ENCODE data around the gene ZFYVE9. TPM values are rescaled to one million over a fixed set of nuclear protein-coding genes. Genes with fewer than 3 reads are reported as not detected.
A peak's percentile ranks its signal among the peaks of the same experiment; 100 is the strongest.

Gene ZFYVE9
- total and polyA plus RNA-seq, 9 of the 15 experiments (the other 6 are each of a cell fraction or from before 2014, with no cell fraction given) = 0.52 to 14.4 (median 8.9) TPM

DNA sequence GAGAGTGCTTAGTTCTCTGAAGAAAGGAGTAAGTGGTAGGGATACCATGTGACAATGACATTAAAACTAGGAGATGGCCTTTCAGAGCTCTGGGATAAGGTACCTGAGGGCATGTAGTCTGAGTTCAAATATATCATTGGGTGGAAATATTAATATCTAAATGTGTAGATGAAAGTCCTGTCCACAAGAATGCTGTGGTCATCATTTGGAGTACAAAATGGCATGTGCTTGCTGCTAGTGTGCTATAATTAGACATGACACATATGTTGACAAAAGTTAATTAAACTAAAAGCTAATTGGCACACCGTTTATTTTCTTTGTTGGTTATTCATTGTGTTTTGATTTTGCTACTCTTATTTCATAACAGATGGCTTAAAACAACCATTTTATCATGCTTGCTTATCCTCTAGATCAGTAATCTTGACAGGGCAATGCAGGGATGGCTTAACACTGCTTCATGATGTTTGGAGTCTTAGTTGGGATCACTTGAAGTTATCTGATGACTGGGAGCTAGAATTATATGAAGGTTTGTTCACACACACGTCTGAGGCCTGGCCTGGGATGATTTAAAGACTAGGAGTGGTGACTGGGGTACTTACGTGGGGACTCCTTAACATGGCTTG lies 193.1 kb downstream of the ZFYVE9 start:
- Histone ChIP-seq H3K9me1 (ENCODE audit: control insufficient read depth, insufficient read depth, low read length) (no peaks in the 10 kb centered on the region), H3K27ac (ENCODE audit: extremely low read depth, low read depth, low read length) (no peak overlapping the region), H3K4me1 (replicated peaks in 1 of 2; ENCODE audit: control insufficient read depth in 2 of 2, insufficient read depth in 2 of 2, low read length in 2 of 2) (peaks cover 1 to 6% of the 10 kb centered on the region in 2 experiments; a peak in 2 of 5 replicates), H3K36me3 (ENCODE audit: control insufficient read depth, insufficient read depth, low read length) (peaks cover 8% of the 10 kb centered on the region; the same call in 2 of the 3 replicates), H4K20me1 (replicated peaks; ENCODE audit: control insufficient read depth, insufficient read depth, low read length) (no peaks in the 10 kb centered on the region), H3K79me2 (ENCODE audit: control insufficient read depth, insufficient read depth, low read length) (no peaks in the 10 kb centered on the region), H3K4me3 (no peak overlapping the region), H3K9ac (ENCODE audit: insufficient read depth in 1 of 2, low read depth in 2 of 2, low read length in 2 of 2) (no peak overlapping the region), H3K4me2 (ENCODE audit: insufficient read depth, low read length) (no peak overlapping the region), H3K9me3 (replicated peaks; ENCODE audit: control insufficient read depth, insufficient read depth, low read depth, low read length) (no peaks in the 10 kb centered on the region), H3K27me3 (ENCODE audit: control insufficient read depth in 2 of 2, insufficient read depth in 2 of 2, low read length in 2 of 2) (no peaks in the 10 kb centered on the region), H2AFZ (ENCODE audit: low read depth, low read length) (no peak overlapping the region)
- DNase-seq (ENCODE audit: extremely low read depth in 1 of 4, low spot score in 3 of 4) (no peak), ATAC-seq (no peak), FAIRE-seq (no peak)
- ChIA-PET POLR2A (interaction anchor here (1.0 to 2.4 kb wide), 4 partner anchors 12 to 195 kb away, joined by 3 to 15 read pairs (median 4); no protein-coding TSS in a partner anchor), CTCF (ENCODE audit: low intra/inter-chr PET ratio) (no interaction called here)
- BruUV-seq (replicated peaks) = no TSS peak
- WGBS (ENCODE audit: insufficient coverage, low coverage, missing lambda C conversion rate) = 40% methylated on average over 3 of the region's 3 CpGs
- in situ Hi-C loops (cut with MboI) (no loop called here), intact Hi-C loops (cut with micrococcal nuclease) (no loop called here)
- TF ChIP-seq, protein P1, sequence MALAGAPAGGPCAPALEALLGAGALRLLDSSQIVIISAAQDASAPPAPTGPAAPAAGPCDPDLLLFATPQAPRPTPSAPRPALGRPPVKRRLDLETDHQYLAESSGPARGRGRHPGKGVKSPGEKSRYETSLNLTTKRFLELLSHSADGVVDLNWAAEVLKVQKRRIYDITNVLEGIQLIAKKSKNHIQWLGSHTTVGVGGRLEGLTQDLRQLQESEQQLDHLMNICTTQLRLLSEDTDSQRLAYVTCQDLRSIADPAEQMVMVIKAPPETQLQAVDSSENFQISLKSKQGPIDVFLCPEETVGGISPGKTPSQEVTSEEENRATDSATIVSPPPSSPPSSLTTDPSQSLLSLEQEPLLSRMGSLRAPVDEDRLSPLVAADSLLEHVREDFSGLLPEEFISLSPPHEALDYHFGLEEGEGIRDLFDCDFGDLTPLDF (CRISPR knock-in tag; IDR thresholded peaks at IDR 0.05) = no peak
- TF ChIP-seq ZNF324 (CRISPR knock-in tag; IDR thresholded peaks at IDR 0.05) = peak; percentile 90
- TF ChIP-seq MEF2D (tag; conservative IDR thresholded peaks at IDR 0.05; ENCODE audit: low read depth) = 0 out of 2 replicates have a peak, but pooled peaks have one; percentile 40
- TF ChIP-seq XRCC3 (IDR thresholded peaks at IDR 0.05) = no peak

DNA sequence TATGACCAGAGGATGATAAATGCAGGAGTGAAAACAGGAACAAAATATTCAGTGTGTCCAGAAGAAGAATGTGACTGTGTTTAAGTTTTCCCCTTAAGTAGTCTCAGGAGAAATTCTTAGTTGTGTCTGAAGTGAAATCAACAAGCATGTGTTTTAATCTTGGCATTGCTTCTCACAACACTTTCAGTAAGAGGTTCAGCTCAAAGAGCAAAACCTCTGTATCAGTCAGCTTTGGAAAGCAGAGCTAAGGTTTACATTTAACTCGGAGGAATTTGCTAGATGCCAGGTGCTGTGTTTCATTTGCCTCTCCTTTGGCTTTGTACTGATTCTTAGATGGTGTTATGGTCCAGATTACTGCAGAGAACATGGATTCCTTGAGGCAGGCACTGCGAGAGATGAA lies 195.6 kb downstream of the ZFYVE9 start:
- Histone ChIP-seq H3K9me3 (replicated peaks; ENCODE audit: control insufficient read depth, insufficient read depth, low read depth, low read length) (no peaks in the 10 kb centered on the region), H3K9ac (ENCODE audit: insufficient read depth in 1 of 2, low read depth in 2 of 2, low read length in 2 of 2) (no peak overlapping the region), H2AFZ (ENCODE audit: low read depth, low read length) (no peak overlapping the region), H3K9me1 (ENCODE audit: control insufficient read depth, insufficient read depth, low read length) (no peaks in the 10 kb centered on the region), H3K4me1 (replicated peaks in 1 of 2; ENCODE audit: control insufficient read depth in 2 of 2, insufficient read depth in 2 of 2, low read length in 2 of 2) (no peaks in the 10 kb centered on the region), H3K4me3 (no peak overlapping the region), H3K36me3 (ENCODE audit: control insufficient read depth, insufficient read depth, low read length) (peaks cover 8% of the 10 kb centered on the region; the same call in 2 of the 3 replicates), H3K27ac (ENCODE audit: extremely low read depth, low read depth, low read length) (no peak overlapping the region), H4K20me1 (replicated peaks; ENCODE audit: control insufficient read depth, insufficient read depth, low read length) (no peaks in the 10 kb centered on the region), H3K27me3 (ENCODE audit: control insufficient read depth in 2 of 2, insufficient read depth in 2 of 2, low read length in 2 of 2) (no peaks in the 10 kb centered on the region), H3K79me2 (ENCODE audit: control insufficient read depth, insufficient read depth, low read length) (no peaks in the 10 kb centered on the region), H3K4me2 (ENCODE audit: insufficient read depth, low read length) (no peak overlapping the region)
- no peak for FAIRE-seq
- CTCF ChIA-PET (ENCODE audit: low intra/inter-chr PET ratio) = no interaction called here
- intact Hi-C loops (cut with micrococcal nuclease) (no loop called here), in situ Hi-C loops (cut with MboI) (no loop called here)
- no peak for ATAC-seq
- POLR2A ChIA-PET = no interaction called here
- no peak for DNase-seq (ENCODE audit: extremely low read depth in 1 of 4, low spot score in 3 of 4)
- 56% methylated on average over 2 of the region's 2 CpGs for WGBS (ENCODE audit: insufficient coverage, low coverage, missing lambda C conversion rate)
- no TSS peak for BruUV-seq (replicated peaks)
- TF ChIP-seq SMAD3 (CRISPR knock-in tag; conservative IDR thresholded peaks at IDR 0.05) (no peak), NCOA4 (IDR thresholded peaks at IDR 0.05; ENCODE audit: partially characterized antibody) (no peak), ZKSCAN1 (IDR thresholded peaks at IDR 0.05; ENCODE audit: low read depth, low read length) (no peak), ZNF717 (CRISPR knock-in tag; IDR thresholded peaks at IDR 0.05) (no peak), NCOR1 (IDR thresholded peaks at IDR 0.05) (no peak), MYC (IDR thresholded peaks at IDR 0.05; ENCODE audit: low read depth, low read length) (no peak), MYC (CRISPR knock-in tag; IDR thresholded peaks at IDR 0.05; ENCODE audit: borderline replicate concordance, low read depth) (no peak)
- TF ChIP-seq, protein P2, sequence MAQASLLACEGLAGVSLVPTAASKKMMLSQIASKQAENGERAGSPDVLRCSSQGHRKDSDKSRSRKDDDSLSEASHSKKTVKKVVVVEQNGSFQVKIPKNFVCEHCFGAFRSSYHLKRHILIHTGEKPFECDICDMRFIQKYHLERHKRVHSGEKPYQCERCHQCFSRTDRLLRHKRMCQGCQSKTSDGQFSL (CRISPR knock-in tag; IDR thresholded peaks at IDR 0.05) = no peak
- TF ChIP-seq, protein P2 (tag; IDR thresholded peaks at IDR 0.05) = no peak

All from K562 (cell line).